NCI-H146 treated with DMSO at 0.1 percent for 48 hours (cell line): Measurements from ENCODE around the gene RNPS1.
"Not testable (repeated sequence)": the region's sequence is repeated elsewhere in the genome, so short reads cannot be mapped to it uniquely, and the experiment has no call there.

Experiments
- DNase-seq: peaks from one replicate; lab custom pipeline; 2025; ENCODE audit not compliant: unreplicated experiment; lab: John Stamatoyannopoulos, UW

Gene RNPS1

GRCh38 chr16:2282866-2283555, 15.1 kb upstream of the RNPS1 start:
- DNase-seq = no peak

DNA sequence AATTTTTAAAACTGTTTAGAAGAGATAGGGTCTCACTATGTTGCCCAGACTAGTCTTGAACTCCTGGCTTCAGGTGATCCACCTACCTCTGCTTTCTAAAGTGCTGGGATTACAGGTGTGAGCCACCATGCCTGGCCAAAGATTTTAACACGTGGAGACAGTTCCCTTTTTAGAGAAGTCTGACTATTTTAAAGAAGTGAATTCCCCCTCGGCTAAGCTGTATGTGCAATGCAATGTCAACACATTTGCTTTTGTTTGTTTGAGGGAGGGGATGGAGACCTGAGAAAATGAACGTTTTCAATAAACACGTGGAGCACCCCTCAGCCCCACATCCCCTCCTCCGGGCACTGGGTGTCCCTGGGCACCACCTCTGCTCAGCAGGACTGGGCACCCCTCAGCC, 14.3 kb upstream of the RNPS1 start:
- DNase-seq = no peak

GRCh38 chr16:2280981-2281542, 13.1 kb upstream of the RNPS1 start:
- DNase-seq = no peak

DNA sequence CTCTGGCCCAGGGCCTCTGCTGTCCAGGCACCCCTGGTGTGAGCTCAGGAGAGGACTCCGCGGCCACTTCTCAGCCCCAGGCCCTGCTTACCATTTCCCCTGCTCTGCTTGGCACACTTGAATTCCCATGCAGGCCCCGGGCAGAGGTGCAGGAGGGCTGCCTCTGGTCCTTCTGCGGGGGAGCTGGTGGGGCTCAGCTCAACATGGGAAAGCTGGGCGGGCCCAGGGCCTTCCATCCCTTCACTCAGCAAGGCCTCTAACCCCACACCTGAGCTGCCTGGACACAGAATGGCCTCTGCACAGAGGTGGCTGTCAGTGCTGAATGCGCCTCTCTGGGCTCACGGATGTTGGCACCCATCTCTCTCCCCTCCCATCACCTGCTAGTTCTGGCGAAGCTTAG, 12.5 kb upstream of the RNPS1 start:
- DNase-seq = no peak

DNA sequence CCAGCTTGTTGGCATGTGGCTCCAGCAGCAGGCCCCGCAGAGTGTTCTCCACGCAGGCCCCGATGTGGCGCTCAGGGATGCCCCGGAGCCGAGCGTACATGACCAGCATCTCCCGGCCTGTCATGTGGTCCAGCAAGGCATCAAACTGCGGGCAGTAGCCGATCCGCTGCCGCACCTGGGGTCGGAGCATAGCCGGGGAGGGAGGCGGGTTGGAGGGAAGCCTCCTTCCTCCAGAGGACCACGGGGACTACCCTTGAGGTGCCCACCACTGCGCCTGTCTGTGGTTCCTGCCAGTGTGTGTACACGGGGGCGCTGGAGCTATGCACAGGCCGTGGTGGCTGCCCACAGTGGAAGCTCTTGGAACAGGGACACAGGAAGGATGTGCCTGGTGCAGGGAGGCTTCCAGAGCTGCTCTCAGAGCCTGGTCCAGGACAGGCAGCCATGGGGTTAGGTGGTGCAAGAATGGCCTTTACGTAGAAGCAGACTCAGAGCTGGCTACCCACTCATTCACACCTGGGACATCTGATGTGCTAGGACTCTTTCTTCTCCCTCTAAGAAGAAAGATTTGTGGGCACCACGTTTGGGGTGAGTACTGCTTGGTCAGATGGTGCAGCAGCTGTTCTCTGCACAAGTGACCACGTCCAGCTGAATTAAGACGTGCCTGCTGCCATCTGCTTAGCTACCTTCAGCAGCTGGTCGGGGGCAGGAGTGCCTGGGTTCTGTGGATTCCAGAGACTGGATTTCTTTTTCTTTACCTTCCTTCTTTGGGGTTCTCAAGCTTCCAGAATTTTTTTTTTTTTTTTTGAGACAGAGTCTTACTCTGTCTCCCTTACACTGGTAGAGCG, 11.3 kb upstream of the RNPS1 start:
- no peak for DNase-seq

GRCh38 chr16:2278272-2278608, 10.3 kb upstream of the RNPS1 start:
- DNase-seq = no peak

- no peak for DNase-seq
Measured at GRCh38 chr16:2277466-2278271, 9.7 kb upstream of the RNPS1 start.

GRCh38 chr16:2276368-2277195, 8.7 kb upstream of the RNPS1 start:
- DNase-seq = no peak

DNA sequence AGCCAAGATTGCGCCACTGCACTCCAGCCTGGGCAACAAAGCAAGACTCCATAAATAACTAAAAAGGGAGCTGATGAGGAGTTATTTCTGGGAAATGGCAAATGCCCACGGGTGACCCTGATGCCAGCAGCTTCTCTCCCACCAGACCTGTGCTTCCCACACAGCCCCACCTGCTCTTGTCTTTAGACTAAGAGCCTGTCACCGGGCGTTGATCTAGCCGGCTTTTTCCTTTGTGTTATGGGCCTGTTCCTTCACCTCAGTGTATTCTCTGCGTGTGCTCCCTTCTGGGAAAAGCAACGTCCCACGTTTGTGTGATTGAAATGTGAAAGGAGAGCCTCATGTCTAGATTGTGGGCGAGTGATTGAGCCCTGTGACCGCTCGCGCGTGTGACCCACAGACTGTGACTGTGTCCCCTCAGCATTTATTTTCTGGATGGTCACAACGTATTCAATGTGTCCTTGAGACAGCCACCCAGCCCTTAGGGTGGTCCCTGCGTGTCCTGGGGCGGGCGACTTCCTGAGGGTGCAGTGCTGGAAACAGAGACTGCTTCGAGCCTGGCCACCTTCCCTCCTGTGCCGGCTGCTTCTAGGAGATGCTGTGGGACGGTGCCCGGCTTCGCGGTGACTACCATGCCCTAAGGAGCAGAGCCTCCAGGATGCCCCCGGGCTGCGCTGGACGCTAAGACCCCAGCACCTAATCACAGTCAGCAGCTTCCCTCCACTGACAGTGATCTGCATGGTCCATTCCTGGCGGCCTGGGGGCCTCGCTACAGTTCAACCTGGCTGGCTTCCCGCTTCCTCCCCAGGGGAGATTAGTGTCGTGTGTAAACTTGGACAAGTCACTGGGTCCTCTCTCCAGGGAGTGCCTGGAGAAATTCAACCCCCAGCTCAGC, 7.8 kb upstream of the RNPS1 start:
- no peak for DNase-seq

DNA sequence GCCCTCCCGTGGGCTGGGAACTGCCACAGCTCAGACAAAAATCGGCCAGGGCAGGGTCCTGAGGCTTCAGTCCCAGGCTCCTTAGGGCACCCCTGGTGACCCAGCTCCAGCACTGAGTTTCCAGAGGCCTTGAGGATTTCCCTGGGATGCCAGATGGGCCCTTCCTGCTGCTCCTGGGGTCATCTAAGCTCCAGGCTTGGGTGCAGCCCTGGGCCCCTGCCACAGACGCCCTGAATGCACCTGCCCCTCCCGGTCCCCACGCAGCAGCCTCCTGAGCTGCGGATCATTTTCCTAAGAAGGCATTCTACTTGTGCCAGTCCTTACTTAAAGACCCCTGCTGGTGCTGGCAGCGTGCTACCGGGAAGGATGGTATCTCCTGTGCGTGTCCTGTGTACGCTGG, 6.0 kb upstream of the RNPS1 start:
- no peak for DNase-seq

- no peak for DNase-seq
Measured at GRCh38 chr16:2273484-2273883, 5.6 kb upstream of the RNPS1 start.

DNA sequence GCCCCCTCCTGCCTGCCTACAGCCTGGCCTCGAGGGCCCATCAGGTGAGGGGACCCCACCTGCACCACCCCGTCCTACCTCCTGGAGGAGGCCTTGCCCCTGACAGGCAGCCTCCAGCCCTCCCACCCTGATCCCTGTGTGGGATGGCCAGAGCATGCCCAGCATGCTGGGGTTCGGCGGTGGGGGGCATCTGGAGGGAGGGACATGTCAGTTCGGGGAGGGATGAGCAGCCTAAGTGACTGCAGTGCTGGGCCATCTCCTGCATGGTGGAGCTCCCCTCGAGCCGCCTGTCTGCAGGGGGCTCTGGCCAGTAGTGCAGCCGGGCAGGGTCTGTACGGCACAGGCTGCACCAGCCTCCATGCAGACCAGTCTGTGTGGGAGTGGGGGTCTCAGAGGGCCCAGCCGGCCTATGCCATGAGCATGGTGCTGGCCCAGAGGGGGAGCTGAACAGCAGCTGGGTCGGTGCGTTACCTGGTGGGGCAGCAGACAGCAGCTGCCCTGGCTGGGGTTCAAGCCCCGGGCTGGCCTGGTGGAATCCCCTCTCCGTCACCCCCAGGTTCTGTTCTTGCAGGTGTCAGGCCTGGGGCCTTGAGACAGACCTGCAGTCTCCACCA, 4.0 kb upstream of the RNPS1 start:
- DNase-seq = no peak

GRCh38 chr16:2270588-2271470, 2.9 kb upstream of the RNPS1 start:
- no peak for DNase-seq

DNA sequence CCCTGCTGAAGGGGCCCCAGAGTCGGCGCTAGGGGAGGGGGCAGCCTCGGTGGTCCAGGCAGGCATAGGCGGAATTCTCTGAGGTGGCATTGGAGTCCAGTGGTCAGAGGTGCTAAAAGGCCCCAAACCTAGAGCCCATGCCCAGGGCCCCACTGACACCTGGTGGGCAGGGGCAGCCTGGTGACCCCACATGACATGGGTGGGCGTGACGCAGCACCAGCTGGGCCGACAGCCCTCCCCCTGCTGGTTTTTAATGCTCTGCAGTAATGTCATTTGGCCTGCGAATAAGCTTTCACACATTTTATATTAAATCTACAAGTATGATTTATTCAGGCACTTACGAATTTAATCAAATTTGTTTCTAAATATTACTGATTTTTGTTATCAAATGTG, 2.1 kb upstream of the RNPS1 start:
- no peak for DNase-seq

DNA sequence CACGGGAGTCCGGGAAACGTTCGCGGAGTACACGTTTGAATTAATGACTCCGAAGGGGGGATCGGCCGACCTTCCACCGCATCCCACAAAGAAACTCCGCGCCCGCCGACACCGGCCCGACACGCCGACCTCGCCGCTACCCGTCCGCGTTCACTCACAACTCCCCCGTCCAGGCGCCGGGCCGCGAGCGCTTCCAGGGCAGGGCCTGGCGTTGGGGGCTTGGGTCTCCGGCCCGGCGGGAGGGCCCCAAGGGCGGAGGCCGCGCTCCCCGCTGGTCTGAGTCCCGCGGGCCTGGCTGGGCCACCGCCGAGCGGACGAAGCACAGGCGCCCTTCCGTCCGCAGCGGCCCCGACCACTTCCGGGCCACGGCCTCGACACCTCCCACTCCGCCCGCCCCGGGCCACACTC, 417 bp downstream of the RNPS1 start:
- DNase-seq = peak; percentile 81

DNA sequence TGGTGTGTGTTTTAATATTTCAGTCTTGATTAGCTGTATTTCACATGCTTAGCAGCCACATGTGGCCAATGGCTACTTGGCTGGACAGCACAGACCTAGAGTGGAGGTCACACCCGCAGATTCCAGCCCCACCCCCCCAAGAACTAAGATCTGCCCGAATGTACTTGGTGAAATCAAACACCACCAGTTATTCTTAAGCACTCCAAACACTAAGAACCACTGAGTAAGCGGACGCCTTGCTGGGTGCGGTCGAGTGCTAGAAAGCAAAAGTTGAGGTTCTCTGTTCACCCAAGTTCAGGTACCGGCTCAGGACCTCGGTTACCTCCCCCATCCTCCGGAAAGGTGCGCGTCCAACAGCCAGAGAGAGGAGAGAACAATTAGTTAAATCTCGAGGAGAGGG, 1.0 kb downstream of the RNPS1 start:
- DNase-seq = not testable (repeated sequence)

DNA sequence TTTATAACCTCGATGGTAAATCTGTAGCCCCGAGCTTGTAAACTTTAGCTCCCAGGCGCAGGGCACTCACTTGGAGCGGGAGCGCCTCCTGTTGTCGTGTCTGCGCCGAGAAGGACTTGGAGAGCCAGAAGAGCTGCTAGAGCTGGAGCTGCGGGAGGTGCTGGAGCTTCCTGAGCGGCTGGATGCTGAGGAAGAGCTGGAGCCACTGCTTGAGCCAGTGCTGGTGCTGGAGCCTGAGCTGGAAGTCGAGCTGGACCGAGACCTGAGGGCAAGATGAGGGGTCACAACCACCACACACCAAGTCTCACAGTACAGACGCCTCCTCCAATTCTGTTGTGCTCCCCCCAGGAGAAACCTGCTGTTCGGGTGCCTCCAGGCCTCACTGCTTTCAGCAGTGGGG, 4.9 kb downstream of the RNPS1 start:
- DNase-seq = not testable (repeated sequence)

- DNase-seq = no peak
Measured at GRCh38 chr16:2260250-2260649, 7.7 kb downstream of the RNPS1 start.
